ENCODE results near the gene RPS6KA5. TPM values are rescaled to one million over a fixed set of nuclear protein-coding genes. Genes with fewer than 3 reads are reported as not detected.
"Not testable (repeated sequence)": the region's sequence is repeated elsewhere in the genome, so short reads cannot be mapped to it uniquely, and the experiment has no call there.

The RPS6KA5 gene
- total RNA-seq, 1 donor, result 0.86 TPM

DNA sequence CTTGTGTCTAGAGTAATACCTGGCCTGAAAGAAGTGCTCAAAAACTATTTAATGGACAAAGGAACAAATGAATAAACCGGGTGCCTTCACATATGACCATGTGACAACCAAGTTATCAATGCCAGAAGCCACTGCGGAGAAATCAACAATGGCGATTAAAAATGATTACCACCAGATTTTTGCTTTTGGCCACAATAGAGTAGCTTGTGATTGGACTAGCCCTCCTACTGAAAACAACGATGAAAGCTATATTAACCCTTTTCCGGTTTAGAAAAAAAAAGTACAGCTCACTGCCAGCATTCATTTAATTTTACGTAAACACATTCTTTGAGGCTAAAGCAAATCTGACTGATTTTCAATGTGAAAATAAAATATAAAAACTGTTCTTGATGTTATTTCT, 202.6 kb downstream of the RPS6KA5 start:
- TF ChIP-seq, protein P1, sequence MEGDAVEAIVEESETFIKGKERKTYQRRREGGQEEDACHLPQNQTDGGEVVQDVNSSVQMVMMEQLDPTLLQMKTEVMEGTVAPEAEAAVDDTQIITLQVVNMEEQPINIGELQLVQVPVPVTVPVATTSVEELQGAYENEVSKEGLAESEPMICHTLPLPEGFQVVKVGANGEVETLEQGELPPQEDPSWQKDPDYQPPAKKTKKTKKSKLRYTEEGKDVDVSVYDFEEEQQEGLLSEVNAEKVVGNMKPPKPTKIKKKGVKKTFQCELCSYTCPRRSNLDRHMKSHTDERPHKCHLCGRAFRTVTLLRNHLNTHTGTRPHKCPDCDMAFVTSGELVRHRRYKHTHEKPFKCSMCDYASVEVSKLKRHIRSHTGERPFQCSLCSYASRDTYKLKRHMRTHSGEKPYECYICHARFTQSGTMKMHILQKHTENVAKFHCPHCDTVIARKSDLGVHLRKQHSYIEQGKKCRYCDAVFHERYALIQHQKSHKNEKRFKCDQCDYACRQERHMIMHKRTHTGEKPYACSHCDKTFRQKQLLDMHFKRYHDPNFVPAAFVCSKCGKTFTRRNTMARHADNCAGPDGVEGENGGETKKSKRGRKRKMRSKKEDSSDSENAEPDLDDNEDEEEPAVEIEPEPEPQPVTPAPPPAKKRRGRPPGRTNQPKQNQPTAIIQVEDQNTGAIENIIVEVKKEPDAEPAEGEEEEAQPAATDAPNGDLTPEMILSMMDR (IDR thresholded peaks at IDR 0.05; ENCODE audit: insufficient read depth, low read depth, low read length), result no peak
- DNase-seq (ENCODE audit: low read depth), result no peak
- no peak overlapping the region for H3K4me3 ChIP-seq (ENCODE audit: low read depth, low read length)

- H3K4me3 ChIP-seq (ENCODE audit: low read depth, low read length); DNase-seq (ENCODE audit: low read depth): not testable (repeated sequence)
These were observed 204.3 kb downstream of the RPS6KA5 start for GRCh38 chr14:90856115-90856514.

DNA sequence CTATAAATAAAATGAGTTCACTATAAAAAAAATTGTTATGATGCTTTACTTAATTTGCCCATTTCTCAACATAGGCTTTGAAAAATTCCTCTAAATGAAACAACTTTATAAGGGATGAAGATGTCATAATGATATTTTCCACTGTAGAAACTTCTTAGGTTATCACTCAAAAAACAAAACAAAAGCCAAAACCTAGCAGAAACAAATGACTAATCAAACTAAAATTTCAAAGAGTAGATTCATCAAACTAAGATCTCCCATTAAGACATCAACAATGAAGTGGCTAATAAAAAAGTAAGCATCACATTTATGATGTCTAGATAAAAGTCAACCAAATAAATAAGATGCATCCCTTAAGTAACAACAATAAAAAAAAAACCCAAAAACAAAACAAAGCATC, 207.3 kb downstream of the RPS6KA5 start:
- TF ChIP-seq, protein P1 (IDR thresholded peaks at IDR 0.05; ENCODE audit: insufficient read depth, low read depth, low read length), result no peak
- no peak overlapping the region for H3K4me3 ChIP-seq (ENCODE audit: low read depth, low read length)
- DNase-seq (ENCODE audit: low read depth), result peak; percentile 74

- TF ChIP-seq, protein P1 (IDR thresholded peaks at IDR 0.05; ENCODE audit: insufficient read depth, low read depth, low read length), result no peak
- no peak overlapping the region for H3K4me3 ChIP-seq (ENCODE audit: low read depth, low read length)
- DNase-seq (ENCODE audit: low read depth), result no peak
These were observed 209.0 kb downstream of the RPS6KA5 start for GRCh38 chr14:90851327-90852036.

GRCh38 chr14:90850487-90850886, 210.0 kb downstream of the RPS6KA5 start:
- no peak overlapping the region for H3K4me3 ChIP-seq (ENCODE audit: low read depth, low read length)
- peak; percentile 46 for DNase-seq (ENCODE audit: low read depth)
- TF ChIP-seq, protein P1 (IDR thresholded peaks at IDR 0.05; ENCODE audit: insufficient read depth, low read depth, low read length), result no peak

DNA sequence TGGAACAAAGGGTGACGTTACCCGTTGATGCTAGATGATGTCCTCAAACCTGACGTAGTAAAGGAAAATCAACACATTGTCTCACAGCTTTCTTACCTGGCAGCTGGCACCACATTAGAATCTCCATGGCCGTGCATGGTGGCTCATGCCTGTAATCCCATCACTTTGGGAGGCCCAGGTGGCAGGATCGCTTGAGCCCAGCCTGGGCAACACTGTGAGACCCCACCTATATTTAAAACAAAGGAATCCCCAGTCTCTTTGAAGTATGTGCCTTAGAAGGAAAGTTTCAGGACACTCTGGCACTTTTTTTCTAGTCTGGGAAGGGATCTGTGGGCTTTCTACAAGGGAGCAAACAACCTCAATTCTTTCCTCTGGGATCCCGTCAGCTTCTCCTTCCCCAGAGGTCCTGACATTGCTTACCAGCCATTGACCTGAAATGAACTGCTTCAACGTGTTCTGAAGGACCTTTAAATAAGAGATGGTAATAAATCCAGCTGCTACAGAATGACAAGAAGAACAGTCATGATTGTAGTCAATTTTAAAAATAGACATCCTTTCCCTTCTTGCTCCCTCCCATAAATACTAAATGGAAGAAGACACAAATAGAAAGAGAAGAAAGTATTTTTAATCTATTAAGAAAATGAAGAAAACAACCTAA, 210.5 kb downstream of the RPS6KA5 start:
- no peak for DNase-seq (ENCODE audit: low read depth)
- H3K4me3 ChIP-seq (ENCODE audit: low read depth, low read length), result no peak overlapping the region
- TF ChIP-seq, protein P1 (IDR thresholded peaks at IDR 0.05; ENCODE audit: insufficient read depth, low read depth, low read length), result no peak

DNA sequence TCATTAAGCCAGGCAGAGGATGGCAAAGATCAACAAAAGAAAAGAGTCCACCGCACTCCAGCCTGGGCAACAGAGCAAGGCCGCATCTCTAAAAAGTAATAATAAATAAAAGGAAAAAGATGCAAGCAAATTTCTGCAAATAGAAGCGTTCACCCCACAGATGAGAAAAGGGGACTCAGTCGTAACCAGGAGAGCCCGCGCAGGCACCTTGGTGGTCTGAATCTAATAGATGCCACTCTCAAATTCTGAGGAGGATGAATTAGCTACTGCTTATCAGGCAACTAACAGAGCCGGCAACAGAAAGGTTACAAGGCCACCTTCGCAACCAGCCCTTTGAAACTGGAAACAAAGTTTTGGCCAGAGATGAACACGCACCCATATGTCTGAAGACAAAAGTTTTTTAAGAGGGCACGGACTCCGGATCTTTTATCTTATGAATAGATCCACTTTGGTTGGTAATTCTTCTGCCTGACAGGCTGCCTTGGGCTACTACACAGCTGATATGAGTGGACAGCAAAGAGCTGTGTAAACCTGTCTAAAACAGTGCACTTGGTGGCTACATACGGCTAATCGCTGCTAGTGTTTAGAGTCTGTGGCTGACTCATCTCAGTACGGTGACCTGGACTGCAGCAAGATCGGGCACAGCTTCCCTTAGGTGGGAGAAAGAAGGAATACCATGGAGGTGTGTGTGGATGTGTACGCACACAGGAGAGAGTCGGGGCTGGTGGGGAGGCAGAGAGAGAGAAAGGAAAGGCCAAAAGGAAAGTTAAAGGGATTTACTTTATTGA, 211.3 kb downstream of the RPS6KA5 start:
- TF ChIP-seq, protein P1 (IDR thresholded peaks at IDR 0.05; ENCODE audit: insufficient read depth, low read depth, low read length), result no peak
- DNase-seq (ENCODE audit: low read depth), result peak; percentile 19
- no peak overlapping the region for H3K4me3 ChIP-seq (ENCODE audit: low read depth, low read length)
